ENCODE results near the gene LARGE1.
"Not testable (repeated sequence)": the region's sequence is repeated elsewhere in the genome, so short reads cannot be mapped to it uniquely, and the experiment has no call there.

Gene LARGE1

DNA sequence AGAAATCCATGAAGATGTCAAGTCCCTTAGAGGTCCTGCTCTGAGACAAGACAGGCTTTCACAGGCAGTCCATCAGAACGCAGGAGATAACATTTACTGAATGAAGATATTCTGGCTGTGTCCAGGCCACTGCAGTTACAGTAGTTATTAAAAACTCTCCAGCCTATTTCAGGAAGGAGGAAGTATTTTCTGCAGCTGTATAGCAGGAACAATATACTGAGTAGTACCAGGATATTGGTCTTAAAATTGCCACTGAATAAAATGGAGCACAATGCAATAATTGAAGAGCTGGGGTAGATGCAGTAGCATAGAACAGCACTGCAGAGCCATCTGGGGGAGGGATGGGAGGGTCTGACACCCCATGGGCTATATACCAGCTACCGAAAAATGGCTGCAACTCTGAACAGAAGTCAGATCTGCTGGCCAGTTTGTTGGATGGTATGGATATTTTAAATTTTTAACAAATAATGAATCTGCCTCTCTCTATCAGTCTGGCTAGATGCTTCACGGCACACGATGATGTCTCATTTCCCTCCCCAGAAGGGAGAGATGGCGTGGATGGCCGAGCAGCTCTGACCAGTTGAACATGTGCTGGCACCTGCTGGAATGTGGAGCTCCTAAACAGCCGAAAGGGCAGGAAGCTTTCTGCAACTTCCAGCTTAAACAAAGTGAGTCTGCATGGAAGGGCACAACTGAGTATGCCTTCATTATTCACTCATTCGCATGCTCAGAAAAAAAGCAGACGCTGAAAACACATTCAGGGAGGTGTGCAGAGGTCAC, 520.0 kb downstream of the LARGE1 start:
- DNase-seq: no peak

DNA sequence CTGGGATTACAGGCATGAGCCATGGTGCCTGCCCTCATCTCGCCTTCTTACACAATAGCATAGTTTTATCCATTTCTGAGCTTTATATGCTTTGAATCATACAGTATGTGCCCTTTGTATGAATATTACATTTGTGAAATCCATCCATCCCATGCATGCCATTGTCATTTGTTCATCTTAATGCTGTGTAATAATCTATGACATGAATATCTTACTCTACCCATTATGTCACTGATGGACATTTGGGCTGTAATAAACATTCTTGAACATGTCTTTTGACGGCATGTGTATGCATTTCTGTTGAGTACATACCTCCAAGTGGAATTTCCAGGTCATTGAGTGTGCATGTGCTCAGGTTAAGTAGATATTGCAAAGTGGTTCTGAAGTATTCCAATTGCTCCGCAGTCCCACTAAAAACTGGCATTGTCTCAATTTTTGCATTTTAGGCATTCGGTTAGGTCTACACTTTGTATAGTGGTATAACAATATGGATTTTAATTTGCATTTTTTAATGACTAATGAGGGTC, 522.8 kb downstream of the LARGE1 start:
- DNase-seq: no peak

GRCh38 chr22:33393432-33393831, 526.8 kb downstream of the LARGE1 start:
- DNase-seq: no peak

- no peak for DNase-seq
Measured at GRCh38 chr22:33391298-33391697, 529.0 kb downstream of the LARGE1 start.

- no peak for DNase-seq
Measured at GRCh38 chr22:33389936-33390335, 530.3 kb downstream of the LARGE1 start.

GRCh38 chr22:33386270-33386669, 534.0 kb downstream of the LARGE1 start:
- no peak for DNase-seq

- DNase-seq: no peak
Measured at GRCh38 chr22:33385611-33386010, 534.7 kb downstream of the LARGE1 start.

GRCh38 chr22:33382436-33382835, 537.8 kb downstream of the LARGE1 start:
- DNase-seq: no peak

DNA sequence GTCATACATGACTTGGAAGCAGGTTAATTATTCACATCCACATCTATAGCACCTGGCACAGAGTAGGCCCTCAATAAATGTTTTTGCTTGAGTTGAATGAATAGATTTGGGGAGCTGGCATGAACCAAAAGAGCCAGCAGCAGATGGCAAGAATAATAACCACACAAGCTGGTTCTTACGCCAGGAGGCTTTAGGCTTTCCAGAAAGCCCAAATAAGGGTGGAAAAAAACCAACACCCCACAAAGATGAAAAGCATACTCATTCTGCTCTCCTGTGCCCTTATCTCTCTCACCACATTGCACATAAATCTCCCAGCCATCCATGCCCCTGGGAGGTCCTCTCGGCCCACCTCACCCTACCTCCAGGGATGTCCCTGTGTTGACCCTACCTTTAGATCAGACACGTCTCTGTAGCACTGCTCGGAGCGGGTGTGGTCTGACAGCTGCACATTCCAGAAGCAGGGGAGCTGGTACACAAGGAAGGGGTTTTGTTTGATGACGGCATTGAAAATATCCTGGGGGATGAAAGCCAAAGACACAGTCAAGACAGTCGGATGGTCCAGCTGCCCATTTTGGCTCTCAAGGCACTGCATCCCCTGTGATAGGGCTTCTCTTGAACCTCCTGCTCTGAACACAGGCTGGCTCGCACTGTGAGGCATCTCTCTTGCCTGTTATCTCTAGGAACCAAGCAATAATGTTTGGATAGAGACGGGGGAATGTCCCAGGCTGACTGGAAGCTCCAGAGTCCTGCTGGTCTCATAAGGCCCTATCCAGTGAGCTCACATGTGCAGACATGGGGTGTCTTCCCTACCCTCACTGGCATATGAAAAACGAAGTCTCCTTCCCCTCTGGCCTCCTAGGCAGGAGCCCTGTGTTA, 538.5 kb downstream of the LARGE1 start:
- peak; percentile 11 to 14 for DNase-seq

DNA sequence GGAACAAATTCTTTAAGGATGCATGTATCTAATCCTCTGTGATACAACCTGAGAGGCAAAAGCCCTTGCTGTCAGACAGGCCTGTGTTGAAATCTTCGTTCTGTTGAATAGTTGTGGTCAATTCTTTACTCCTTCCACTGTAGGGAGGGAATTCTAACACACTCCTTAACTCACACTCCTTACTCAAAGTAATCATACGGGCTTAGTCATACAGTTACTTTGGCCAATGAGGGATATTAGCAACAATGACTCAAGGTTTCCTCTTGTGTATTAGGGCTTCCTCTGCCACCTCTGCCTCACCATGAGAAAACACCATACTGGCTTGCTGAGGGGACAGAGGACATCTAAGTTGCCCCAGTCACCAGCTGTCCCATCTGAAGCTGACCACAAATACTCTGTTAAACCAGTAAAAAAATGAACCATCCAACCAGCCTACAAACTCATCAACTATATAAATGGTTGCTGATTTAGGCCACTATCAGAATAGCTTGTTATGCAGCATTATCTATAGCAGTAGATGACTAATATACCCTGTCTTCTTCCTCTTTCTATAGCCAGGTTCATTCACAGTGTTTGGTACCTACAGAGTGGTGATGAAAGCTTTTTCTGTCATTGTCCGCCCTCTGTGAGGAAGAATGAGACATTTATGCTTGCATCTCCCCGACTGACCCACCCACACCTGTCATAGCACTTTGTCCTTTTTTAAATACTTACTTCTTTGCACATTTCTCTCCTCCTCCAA, 539.3 kb downstream of the LARGE1 start:
- DNase-seq: no peak

GRCh38 chr22:33379836-33380235, 540.4 kb downstream of the LARGE1 start:
- DNase-seq: no peak

DNA sequence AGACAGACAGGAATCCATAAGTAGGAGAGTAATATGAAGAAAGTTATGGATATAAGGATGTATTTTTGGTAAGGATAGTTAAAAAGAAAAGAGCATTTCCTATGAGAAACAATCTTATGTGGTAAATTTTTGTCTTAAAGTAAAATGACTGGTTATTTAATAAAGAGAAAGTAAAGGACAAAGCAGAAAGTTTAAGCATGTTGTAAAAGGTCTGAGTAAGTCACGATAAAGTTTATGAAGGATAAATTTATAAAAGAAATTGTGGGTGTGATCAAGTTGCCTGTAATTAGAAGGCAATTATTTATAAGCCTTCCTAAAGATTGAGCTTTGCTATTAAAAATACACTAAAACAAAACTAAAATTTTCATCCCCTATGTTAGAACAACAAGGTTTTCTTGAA, 547.4 kb downstream of the LARGE1 start:
- no peak for DNase-seq

- DNase-seq: not testable (repeated sequence)
Measured at GRCh38 chr22:33363256-33363655, 557.0 kb downstream of the LARGE1 start.

GRCh38 chr22:33362702-33363101, 557.6 kb downstream of the LARGE1 start:
- DNase-seq: no peak

GRCh38 chr22:33361581-33361980, 558.7 kb downstream of the LARGE1 start:
- no peak for DNase-seq

DNA sequence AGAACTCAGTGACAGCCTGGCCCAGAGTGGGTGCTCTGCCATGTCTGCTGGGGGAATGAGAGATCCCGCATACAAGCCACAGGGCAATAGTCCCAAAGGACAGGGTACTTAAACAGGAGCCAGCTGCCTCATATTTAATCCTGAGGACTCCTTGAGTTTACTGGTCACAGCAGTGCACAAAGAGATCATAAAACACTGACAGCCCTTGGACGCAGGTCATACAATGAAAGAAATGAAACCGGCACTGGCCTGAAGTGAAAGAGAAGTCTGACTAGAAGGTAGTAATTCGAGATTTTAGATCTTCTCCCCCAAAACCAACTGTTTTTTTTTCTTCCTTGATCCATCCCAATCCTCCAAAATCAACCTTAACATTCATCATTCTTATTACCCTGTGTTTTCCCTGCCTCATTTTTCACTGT, 562.3 kb downstream of the LARGE1 start:
- no peak for DNase-seq

- DNase-seq: no peak
Measured at GRCh38 chr22:33354928-33355327, 565.3 kb downstream of the LARGE1 start.

- no peak for DNase-seq
Measured at GRCh38 chr22:33353502-33353901, 566.8 kb downstream of the LARGE1 start.

DNA sequence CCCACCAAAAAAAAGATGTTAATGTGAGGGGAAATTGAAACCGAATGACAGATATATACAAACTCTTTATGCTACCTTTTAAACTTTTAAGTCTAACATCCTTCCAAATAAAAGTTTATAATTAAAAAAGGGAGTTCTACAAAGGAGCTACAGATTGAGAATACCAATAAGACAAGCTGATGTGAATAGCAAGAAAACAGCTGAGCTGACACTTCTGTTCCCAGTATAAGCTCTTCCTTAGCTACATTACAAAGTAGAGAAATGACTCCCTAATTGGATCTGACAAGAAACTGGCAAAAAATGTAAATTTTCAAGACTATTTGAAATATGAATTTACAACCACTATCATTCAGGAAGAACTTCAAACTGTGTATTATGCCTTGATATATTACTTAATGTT, 567.5 kb downstream of the LARGE1 start:
- no peak for DNase-seq

- DNase-seq: no peak
Measured at GRCh38 chr22:33350961-33351360, 569.3 kb downstream of the LARGE1 start.

DNA sequence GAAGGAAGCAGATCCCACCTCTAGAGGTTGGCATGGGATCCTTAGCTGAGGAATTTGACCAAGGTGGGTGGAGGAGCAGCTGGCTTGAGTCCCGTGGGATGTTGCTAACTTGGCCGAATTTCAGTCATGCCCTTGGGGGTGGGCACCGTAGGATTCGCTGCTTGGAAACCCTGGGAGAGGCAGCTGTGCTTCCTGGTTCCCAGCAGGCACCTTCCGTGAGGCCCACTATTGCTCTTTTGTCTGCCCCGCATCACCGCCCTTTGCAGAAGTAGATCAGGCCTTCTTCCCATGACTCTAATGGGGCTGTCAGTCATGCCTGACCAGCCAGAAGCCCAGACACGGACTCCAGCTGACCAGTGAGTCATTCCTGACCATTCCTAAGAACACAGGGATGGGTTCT, 569.8 kb downstream of the LARGE1 start:
- DNase-seq: no peak

GRCh38 chr22:33347002-33347401, 573.3 kb downstream of the LARGE1 start:
- DNase-seq: no peak

GRCh38 chr22:33341611-33342010, 578.7 kb downstream of the LARGE1 start:
- DNase-seq: no peak
